Measurements from ENCODE around the gene TROAP.
A peak's percentile ranks its signal among the peaks of the same experiment; 100 is the strongest.
"Not testable (repeated sequence)": the region's sequence is repeated elsewhere in the genome, so short reads cannot be mapped to it uniquely, and the experiment has no call there.

TROAP gene

DNA sequence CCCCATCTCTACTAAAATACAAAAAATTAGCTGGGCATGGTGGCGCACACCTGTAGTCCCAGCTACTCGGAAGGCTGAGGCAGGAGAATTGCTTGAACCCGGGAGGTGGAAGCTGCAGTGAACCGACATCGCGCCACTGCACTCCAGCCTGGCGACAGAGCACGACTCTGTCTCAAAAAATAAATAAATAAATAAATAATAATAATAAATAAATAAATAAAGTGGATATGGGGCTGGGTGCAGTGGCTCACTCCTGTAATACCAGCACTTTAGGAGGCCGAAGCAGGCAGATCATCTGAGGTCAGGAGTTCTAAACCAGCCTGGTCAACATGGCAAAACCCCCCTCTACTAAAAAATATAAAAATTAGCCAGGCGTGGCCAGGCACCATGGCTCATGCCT is 5.9 kb upstream of the TROAP start:
- H3K27me3 ChIP-seq (ENCODE audit: control insufficient read depth in 3 of 3, insufficient read depth in 3 of 3, low read depth in 1 of 3, low read length in 3 of 3): peaks cover 0 to 12% (median 0%) of the 10 kb centered on the region in 3 experiments
- not testable (repeated sequence) for H3K9me3 ChIP-seq (replicated peaks in 1 of 2; ENCODE audit: control insufficient read depth in 2 of 2, insufficient read depth in 1 of 2, low read depth in 1 of 2, low read length in 2 of 2); H4K91ac ChIP-seq (ENCODE audit: low read depth, low read length, poor library complexity); H2BK12ac ChIP-seq (ENCODE audit: low read length); H3K23ac ChIP-seq (ENCODE audit: low read depth, low read length, poor library complexity); H3K4ac ChIP-seq (ENCODE audit: low read length); H3K9ac ChIP-seq (ENCODE audit: low read depth, low read length, poor library complexity); H3K79me1 ChIP-seq (ENCODE audit: low read depth, low read length); DNase-seq (ENCODE audit: low spot score); H2BK15ac ChIP-seq (ENCODE audit: low read length); H3K27ac ChIP-seq (replicated peaks; ENCODE audit: low read length); H3K36me3 ChIP-seq (replicated peaks in 1 of 2; ENCODE audit: control insufficient read depth in 2 of 2, insufficient read depth in 2 of 2, low read length in 2 of 2); H3K14ac ChIP-seq (ENCODE audit: low read length); H4K8ac ChIP-seq (ENCODE audit: low read depth, low read length); H3K18ac ChIP-seq (ENCODE audit: low read length); H3K4me2 ChIP-seq (ENCODE audit: insufficient read depth, low read length, poor library complexity, severe bottlenecking); H3K4me3 ChIP-seq (ENCODE audit: low read length in 2 of 2); H2BK120ac ChIP-seq (ENCODE audit: low read depth, low read length); H3K4me1 ChIP-seq (ENCODE audit: control insufficient read depth in 2 of 2, insufficient read depth in 1 of 2, low read depth in 1 of 2, low read length in 2 of 2); H2AFZ ChIP-seq (ENCODE audit: low read length); H2AK5ac ChIP-seq (ENCODE audit: low read depth, low read length); H2BK5ac ChIP-seq (ENCODE audit: low read length)
- no CpG with 5 or more reads among the region's 10 CpGs for WGBS, 2 donors (ENCODE audit: extremely low coverage in 2 of 2, insufficient read length in 2 of 2, insufficient replicate concordance in 1 of 2)

DNA sequence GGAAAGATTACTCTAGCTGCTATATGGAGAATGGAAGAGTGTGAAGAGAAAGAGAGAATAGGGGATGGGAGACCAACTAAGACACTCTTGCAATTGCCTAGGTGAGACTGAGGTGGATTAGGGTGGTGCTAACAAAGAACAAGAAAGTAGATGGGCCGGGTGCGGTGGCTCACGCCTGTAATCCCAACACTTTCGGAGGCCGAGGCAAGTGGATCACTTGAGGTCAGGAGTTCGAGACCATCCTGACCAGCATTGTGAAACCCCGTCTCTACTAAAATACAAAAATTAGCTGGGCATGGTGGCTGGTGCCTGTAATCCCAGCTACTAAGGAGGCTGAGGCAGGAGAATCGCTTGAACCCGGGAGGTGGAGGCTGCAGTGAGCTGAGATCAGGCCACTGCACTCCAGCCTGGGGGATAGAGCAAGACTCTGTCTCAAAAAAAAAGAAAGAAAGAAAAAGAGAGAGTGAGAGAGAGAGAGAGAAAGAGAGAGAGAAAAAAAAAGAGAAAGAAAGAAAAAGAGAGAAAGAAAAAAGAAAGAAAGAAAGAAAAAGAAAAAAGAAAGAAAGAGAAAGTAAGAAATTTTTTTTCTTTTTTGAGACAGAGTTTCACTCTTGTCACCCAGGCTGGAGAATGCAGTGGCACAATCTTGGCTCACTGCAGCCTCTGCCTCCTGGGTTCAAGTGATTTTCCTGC is 2.5 kb upstream of the TROAP start:
- H2BK5ac ChIP-seq (ENCODE audit: low read length); H3K9ac ChIP-seq (ENCODE audit: low read depth, low read length, poor library complexity); H3K4me2 ChIP-seq (ENCODE audit: insufficient read depth, low read length, poor library complexity, severe bottlenecking); H4K8ac ChIP-seq (ENCODE audit: low read depth, low read length); H2BK15ac ChIP-seq (ENCODE audit: low read length); H2AFZ ChIP-seq (ENCODE audit: low read length); H2BK12ac ChIP-seq (ENCODE audit: low read length); H3K27ac ChIP-seq (replicated peaks; ENCODE audit: low read length); H3K9me3 ChIP-seq (replicated peaks in 1 of 2; ENCODE audit: control insufficient read depth in 2 of 2, insufficient read depth in 1 of 2, low read depth in 1 of 2, low read length in 2 of 2); H3K4ac ChIP-seq (ENCODE audit: low read length); H3K79me1 ChIP-seq (ENCODE audit: low read depth, low read length); H4K91ac ChIP-seq (ENCODE audit: low read depth, low read length, poor library complexity); DNase-seq (ENCODE audit: low spot score); H3K27me3 ChIP-seq (ENCODE audit: control insufficient read depth in 3 of 3, insufficient read depth in 3 of 3, low read depth in 1 of 3, low read length in 3 of 3); H3K4me3 ChIP-seq (ENCODE audit: low read length in 2 of 2); H2AK5ac ChIP-seq (ENCODE audit: low read depth, low read length); H3K14ac ChIP-seq (ENCODE audit: low read length); H2BK120ac ChIP-seq (ENCODE audit: low read depth, low read length); H3K23ac ChIP-seq (ENCODE audit: low read depth, low read length, poor library complexity); H3K4me1 ChIP-seq (ENCODE audit: control insufficient read depth in 2 of 2, insufficient read depth in 1 of 2, low read depth in 1 of 2, low read length in 2 of 2); H3K18ac ChIP-seq (ENCODE audit: low read length): not testable (repeated sequence)
- H3K36me3 ChIP-seq (replicated peaks in 1 of 2; ENCODE audit: control insufficient read depth in 2 of 2, insufficient read depth in 2 of 2, low read length in 2 of 2): peaks cover 1 to 17% of the 10 kb centered on the region in 2 donors
- WGBS, 2 donors (ENCODE audit: extremely low coverage in 2 of 2, insufficient read length in 2 of 2, insufficient replicate concordance in 1 of 2): no CpG with 5 or more reads among the region's 9 CpGs

- no peak overlapping the region for H3K23ac ChIP-seq (ENCODE audit: low read depth, low read length, poor library complexity)
- H3K36me3 ChIP-seq (replicated peaks in 1 of 2; ENCODE audit: control insufficient read depth in 2 of 2, insufficient read depth in 2 of 2, low read length in 2 of 2): peaks cover 18 to 35% of the 10 kb centered on the region in 2 donors
- H3K14ac ChIP-seq (ENCODE audit: low read length): no peak overlapping the region
- H2BK12ac ChIP-seq (ENCODE audit: low read length): no peak overlapping the region
- H4K91ac ChIP-seq (ENCODE audit: low read depth, low read length, poor library complexity): no peak overlapping the region
- H2BK120ac ChIP-seq (ENCODE audit: low read depth, low read length): no peak overlapping the region
- no peak overlapping the region for H3K27ac ChIP-seq (replicated peaks; ENCODE audit: low read length)
- no peaks in the 10 kb centered on the region for H3K9me3 ChIP-seq (replicated peaks in 1 of 2; ENCODE audit: control insufficient read depth in 2 of 2, insufficient read depth in 1 of 2, low read depth in 1 of 2, low read length in 2 of 2)
- peak overlapping the region; percentile 81 to 85 for H3K4me3 ChIP-seq (ENCODE audit: low read length in 2 of 2)
- no peak overlapping the region for H2BK5ac ChIP-seq (ENCODE audit: low read length)
- H3K27me3 ChIP-seq (ENCODE audit: control insufficient read depth in 3 of 3, insufficient read depth in 3 of 3, low read depth in 1 of 3, low read length in 3 of 3): peaks cover 0 to 7% (median 0%) of the 10 kb centered on the region in 3 experiments
- H2AK5ac ChIP-seq (ENCODE audit: low read depth, low read length): peak overlapping the region; percentile 14
- WGBS, 2 donors (ENCODE audit: extremely low coverage in 2 of 2, insufficient read length in 2 of 2, insufficient replicate concordance in 1 of 2): no CpG with 5 or more reads among the region's 12 CpGs
- H3K4ac ChIP-seq (ENCODE audit: low read length): no peak overlapping the region
- H3K9ac ChIP-seq (ENCODE audit: low read depth, low read length, poor library complexity): no peak overlapping the region
- peak overlapping the region; percentile 91 for H2AFZ ChIP-seq (ENCODE audit: low read length)
- no peak for DNase-seq (ENCODE audit: low spot score)
- H4K8ac ChIP-seq (ENCODE audit: low read depth, low read length): no peak overlapping the region
- peak overlapping the region; percentile 62 for H3K4me2 ChIP-seq (ENCODE audit: insufficient read depth, low read length, poor library complexity, severe bottlenecking)
- H3K4me1 ChIP-seq (ENCODE audit: control insufficient read depth in 2 of 2, insufficient read depth in 1 of 2, low read depth in 1 of 2, low read length in 2 of 2): peaks cover 9% of the 10 kb centered on the region in 2 donors
- no peak overlapping the region for H3K18ac ChIP-seq (ENCODE audit: low read length)
- peaks cover 10% of the 10 kb centered on the region for H3K79me1 ChIP-seq (ENCODE audit: low read depth, low read length)
- no peak overlapping the region for H2BK15ac ChIP-seq (ENCODE audit: low read length)
Measured at GRCh38 chr12:49322367-49322707, 718 bp upstream of the TROAP start.

DNA sequence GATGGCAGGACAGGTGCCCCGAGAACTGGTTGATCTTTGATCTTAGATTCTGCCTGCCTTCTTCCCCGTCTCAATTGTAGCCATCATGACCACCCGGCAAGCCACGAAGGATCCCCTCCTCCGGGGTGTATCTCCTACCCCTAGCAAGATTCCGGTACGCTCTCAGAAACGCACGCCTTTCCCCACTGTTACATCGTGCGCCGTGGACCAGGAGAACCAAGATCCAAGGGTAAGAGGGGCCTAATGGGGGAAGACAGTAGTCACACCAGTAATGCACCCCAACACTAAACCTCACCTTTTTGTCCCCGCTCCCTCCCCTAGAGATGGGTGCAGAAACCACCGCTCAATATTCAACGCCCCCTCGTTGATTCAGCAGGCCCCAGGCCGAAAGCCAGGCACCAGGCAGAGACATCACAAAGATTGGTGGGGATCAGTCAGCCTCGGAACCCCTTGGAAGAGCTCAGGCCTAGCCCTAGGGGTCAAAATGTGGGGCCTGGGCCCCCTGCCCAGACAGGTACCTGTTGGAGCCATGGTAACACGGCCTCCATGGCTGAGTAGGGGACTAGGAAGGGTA is 556 bp downstream of the TROAP start:
- no CpG with 5 or more reads among the region's 19 CpGs for WGBS, 2 donors (ENCODE audit: extremely low coverage in 2 of 2, insufficient read length in 2 of 2, insufficient replicate concordance in 1 of 2)
- peak overlapping the region; percentile 88 for H2BK5ac ChIP-seq (ENCODE audit: low read length)
- peaks cover 10% of the 10 kb centered on the region for H3K79me1 ChIP-seq (ENCODE audit: low read depth, low read length)
- no peak overlapping the region for H4K8ac ChIP-seq (ENCODE audit: low read depth, low read length)
- H3K14ac ChIP-seq (ENCODE audit: low read length): no peak overlapping the region
- H2AFZ ChIP-seq (ENCODE audit: low read length): peak overlapping the region; percentile 87
- no peak overlapping the region for H2BK120ac ChIP-seq (ENCODE audit: low read depth, low read length)
- H4K91ac ChIP-seq (ENCODE audit: low read depth, low read length, poor library complexity): no peak overlapping the region
- H3K27ac ChIP-seq (replicated peaks; ENCODE audit: low read length): no peak overlapping the region
- peak overlapping the region; percentile 40 for H2AK5ac ChIP-seq (ENCODE audit: low read depth, low read length)
- peak overlapping the region; percentile 93 for H3K9ac ChIP-seq (ENCODE audit: low read depth, low read length, poor library complexity)
- H3K36me3 ChIP-seq (replicated peaks in 1 of 2; ENCODE audit: control insufficient read depth in 2 of 2, insufficient read depth in 2 of 2, low read length in 2 of 2): peaks cover 21 to 42% of the 10 kb centered on the region in 2 donors
- H2BK12ac ChIP-seq (ENCODE audit: low read length): no peak overlapping the region
- H3K9me3 ChIP-seq (replicated peaks in 1 of 2; ENCODE audit: control insufficient read depth in 2 of 2, insufficient read depth in 1 of 2, low read depth in 1 of 2, low read length in 2 of 2): no peaks in the 10 kb centered on the region
- peaks cover 9% of the 10 kb centered on the region in 2 donors for H3K4me1 ChIP-seq (ENCODE audit: control insufficient read depth in 2 of 2, insufficient read depth in 1 of 2, low read depth in 1 of 2, low read length in 2 of 2)
- peaks cover 0 to 6% (median 0%) of the 10 kb centered on the region in 3 experiments for H3K27me3 ChIP-seq (ENCODE audit: control insufficient read depth in 3 of 3, insufficient read depth in 3 of 3, low read depth in 1 of 3, low read length in 3 of 3)
- peak overlapping the region; percentile 70 for H3K4me2 ChIP-seq (ENCODE audit: insufficient read depth, low read length, poor library complexity, severe bottlenecking)
- H2BK15ac ChIP-seq (ENCODE audit: low read length): no peak overlapping the region
- peak overlapping the region; percentile 81 to 86 for H3K4me3 ChIP-seq (ENCODE audit: low read length in 2 of 2)
- no peak for DNase-seq (ENCODE audit: low spot score)
- H3K18ac ChIP-seq (ENCODE audit: low read length): peak overlapping the region; percentile 73
- peak overlapping the region; percentile 8 for H3K23ac ChIP-seq (ENCODE audit: low read depth, low read length, poor library complexity)
- H3K4ac ChIP-seq (ENCODE audit: low read length): no peak overlapping the region

All from neuronal stem cell (in vitro differentiated cells).